ENCODE data around the gene IL1R2. TPM values are rescaled to one million over a fixed set of nuclear protein-coding genes. Genes with fewer than 3 reads are reported as not detected.

The IL1R2 gene
- total RNA-seq, 3 donors from 2014 or later, result 17.9 to 40.3 (median 39.8) TPM

DNA sequence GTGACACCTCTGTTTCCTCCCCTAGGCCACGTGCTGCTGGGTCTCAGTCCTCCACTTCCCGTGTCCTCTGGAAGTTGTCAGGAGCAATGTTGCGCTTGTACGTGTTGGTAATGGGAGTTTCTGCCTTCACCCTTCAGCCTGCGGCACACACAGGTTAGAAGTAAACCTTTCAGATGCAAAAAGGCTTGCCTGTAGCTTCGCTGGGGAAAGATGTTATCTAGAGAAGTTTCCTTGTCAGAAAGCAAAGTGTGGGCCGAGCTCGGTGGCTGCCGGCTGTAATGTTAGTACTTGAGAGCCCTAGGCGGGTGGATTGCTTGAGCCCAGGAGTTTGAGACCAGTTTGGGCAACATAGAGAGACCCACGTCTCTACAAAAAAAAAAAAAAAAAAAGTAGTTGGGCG, 16.7 kb downstream of the IL1R2 start:
- no peak for ATAC-seq
- H3K9me3 ChIP-seq, result no peaks in the 10 kb centered on the region
- intact Hi-C loops (cut with DNase I, micrococcal nuclease), result no loop called here
- no peaks in the 10 kb centered on the region for H3K4me1 ChIP-seq (ENCODE audit: low read depth)
- no peak for DNase-seq
- TF ChIP-seq, protein P1, sequence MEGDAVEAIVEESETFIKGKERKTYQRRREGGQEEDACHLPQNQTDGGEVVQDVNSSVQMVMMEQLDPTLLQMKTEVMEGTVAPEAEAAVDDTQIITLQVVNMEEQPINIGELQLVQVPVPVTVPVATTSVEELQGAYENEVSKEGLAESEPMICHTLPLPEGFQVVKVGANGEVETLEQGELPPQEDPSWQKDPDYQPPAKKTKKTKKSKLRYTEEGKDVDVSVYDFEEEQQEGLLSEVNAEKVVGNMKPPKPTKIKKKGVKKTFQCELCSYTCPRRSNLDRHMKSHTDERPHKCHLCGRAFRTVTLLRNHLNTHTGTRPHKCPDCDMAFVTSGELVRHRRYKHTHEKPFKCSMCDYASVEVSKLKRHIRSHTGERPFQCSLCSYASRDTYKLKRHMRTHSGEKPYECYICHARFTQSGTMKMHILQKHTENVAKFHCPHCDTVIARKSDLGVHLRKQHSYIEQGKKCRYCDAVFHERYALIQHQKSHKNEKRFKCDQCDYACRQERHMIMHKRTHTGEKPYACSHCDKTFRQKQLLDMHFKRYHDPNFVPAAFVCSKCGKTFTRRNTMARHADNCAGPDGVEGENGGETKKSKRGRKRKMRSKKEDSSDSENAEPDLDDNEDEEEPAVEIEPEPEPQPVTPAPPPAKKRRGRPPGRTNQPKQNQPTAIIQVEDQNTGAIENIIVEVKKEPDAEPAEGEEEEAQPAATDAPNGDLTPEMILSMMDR (IDR thresholded peaks at IDR 0.05), result no peak
- no peaks in the 10 kb centered on the region for H3K36me3 ChIP-seq (ENCODE audit: low read depth)
- no peak overlapping the region for H3K4me3 ChIP-seq

DNA sequence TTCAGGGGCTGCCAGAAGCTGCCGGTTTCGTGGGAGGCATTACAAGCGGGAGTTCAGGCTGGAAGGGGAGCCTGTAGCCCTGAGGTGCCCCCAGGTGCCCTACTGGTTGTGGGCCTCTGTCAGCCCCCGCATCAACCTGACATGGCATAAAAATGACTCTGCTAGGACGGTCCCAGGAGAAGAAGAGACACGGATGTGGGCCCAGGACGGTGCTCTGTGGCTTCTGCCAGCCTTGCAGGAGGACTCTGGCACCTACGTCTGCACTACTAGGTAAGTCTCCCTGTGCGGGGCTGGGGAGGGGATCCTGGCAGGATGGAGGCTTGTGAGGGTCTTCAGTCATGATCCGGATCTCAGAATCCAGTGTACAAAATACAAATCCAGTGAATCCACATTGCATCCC, 17.8 kb downstream of the IL1R2 start:
- DNase-seq, result no peak
- H3K4me3 ChIP-seq, result no peak overlapping the region
- H3K9me3 ChIP-seq, result no peaks in the 10 kb centered on the region
- ATAC-seq, result no peak
- TF ChIP-seq, protein P1 (IDR thresholded peaks at IDR 0.05), result no peak
- intact Hi-C loops (cut with DNase I, micrococcal nuclease), result no loop called here
- no peaks in the 10 kb centered on the region for H3K4me1 ChIP-seq (ENCODE audit: low read depth)
- H3K36me3 ChIP-seq (ENCODE audit: low read depth), result no peaks in the 10 kb centered on the region

DNA sequence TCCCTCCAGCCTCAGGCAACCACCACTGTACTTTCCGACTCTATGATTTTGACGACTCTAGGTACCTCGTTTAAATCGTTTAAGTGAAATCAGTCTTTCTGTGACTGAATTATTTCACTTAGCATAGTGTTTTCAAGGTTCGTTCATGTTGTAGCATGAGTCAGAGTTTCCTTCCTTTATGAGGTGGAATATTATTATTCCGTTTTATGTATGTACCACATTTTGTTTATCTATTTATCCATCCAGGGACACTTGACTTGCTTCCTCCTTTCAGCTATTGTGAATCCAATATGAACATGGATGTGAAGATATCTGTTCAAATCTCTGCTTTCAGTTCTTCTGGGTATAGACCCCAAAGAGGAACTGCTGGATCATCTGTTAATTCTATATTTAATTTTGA, 19.1 kb downstream of the IL1R2 start:
- H3K9me3 ChIP-seq, result no peaks in the 10 kb centered on the region
- no peaks in the 10 kb centered on the region for H3K36me3 ChIP-seq (ENCODE audit: low read depth)
- TF ChIP-seq, protein P1 (IDR thresholded peaks at IDR 0.05), result no peak
- no peak overlapping the region for H3K4me3 ChIP-seq
- ATAC-seq, result no peak
- H3K4me1 ChIP-seq (ENCODE audit: low read depth), result no peaks in the 10 kb centered on the region
- DNase-seq, result no peak
- intact Hi-C loops (cut with DNase I, micrococcal nuclease), result loop anchor here in 1 of 2 donors (10.0 kb wide), 1 partner anchor 126 kb away; no protein-coding TSS in a partner anchor

DNA sequence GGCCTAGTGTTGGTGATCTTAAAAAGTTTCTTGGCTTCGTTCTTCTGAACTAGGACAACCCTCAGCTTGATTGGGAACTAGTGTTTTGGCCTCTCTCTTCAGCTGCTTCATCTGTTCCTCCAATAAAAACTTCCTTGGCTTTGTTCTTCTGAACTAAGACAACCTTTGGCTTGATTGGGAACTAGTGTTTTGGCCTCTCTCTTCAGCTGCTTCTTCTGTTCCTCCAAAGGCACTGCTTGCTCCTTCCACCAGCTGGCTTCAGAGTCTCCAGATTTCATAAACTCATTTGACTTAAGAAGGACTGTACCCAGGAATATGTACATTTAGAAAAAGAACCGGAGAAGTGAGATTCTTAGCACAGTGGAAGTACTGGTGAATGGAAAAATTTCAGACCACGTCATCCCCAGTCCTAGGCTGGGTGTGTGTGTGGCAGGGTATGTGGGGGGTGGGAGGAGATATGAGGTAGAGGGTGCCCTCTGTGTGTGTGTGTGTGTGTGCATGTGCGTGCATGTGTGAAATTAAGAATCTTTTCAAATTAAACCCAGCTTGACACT, 20.4 kb downstream of the IL1R2 start:
- no peaks in the 10 kb centered on the region for H3K36me3 ChIP-seq (ENCODE audit: low read depth)
- H3K9me3 ChIP-seq, result no peaks in the 10 kb centered on the region
- H3K4me3 ChIP-seq, result no peak overlapping the region
- no peaks in the 10 kb centered on the region for H3K4me1 ChIP-seq (ENCODE audit: low read depth)
- no peak for ATAC-seq
- intact Hi-C loops (cut with DNase I, micrococcal nuclease), result loop anchor here in 1 of 2 donors (10.0 kb wide), 1 partner anchor 127 kb away; no protein-coding TSS in a partner anchor
- no peak for DNase-seq
- TF ChIP-seq, protein P1 (IDR thresholded peaks at IDR 0.05), result no peak

DNA sequence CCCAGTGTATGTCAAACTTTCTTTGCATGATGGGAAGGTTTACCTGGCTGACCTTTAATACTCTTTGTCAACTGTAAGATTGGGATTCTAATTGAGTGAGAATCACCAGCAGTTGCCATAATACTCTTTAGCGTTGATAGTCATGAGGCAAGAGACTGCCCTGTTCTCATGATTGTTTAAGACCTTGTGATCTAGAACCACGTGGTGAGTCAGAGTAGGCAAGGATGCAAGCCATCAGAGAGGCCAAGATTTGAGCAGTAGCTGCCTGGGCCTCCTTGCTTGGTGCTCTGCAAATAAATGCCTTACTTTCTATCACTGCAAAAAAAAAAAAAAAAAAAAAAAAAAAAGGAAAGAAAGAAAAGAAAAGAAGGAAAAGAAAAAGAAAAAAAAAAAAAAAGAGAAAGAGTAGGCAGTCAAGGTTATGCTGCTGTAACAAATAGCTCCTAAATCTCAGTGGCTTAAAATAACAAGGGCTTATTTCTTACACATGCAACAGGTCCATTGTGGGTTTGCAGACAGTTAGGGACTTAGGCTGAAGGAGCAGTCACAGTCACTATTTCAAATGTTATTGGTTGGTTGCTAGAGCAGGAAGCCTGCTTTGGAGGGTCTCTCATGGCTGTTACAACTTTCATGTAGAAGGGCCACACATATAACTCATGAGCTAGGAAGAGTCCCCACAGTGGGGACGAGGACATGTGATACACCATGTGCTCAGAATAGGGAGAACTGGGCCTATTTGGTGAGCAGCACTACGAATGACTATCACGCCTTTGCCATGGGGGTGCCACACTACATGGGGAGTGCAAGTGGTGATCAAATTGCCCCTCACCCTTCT, 21.7 kb downstream of the IL1R2 start:
- H3K4me3 ChIP-seq, result no peak overlapping the region
- intact Hi-C loops (cut with DNase I, micrococcal nuclease), result loop anchor here in 1 of 2 donors (10.0 kb wide), 1 partner anchor 129 kb away; no protein-coding TSS in a partner anchor
- H3K9me3 ChIP-seq, result no peaks in the 10 kb centered on the region
- TF ChIP-seq, protein P1 (IDR thresholded peaks at IDR 0.05), result no peak
- no peaks in the 10 kb centered on the region for H3K4me1 ChIP-seq (ENCODE audit: low read depth)
- no peak for DNase-seq
- no peaks in the 10 kb centered on the region for H3K36me3 ChIP-seq (ENCODE audit: low read depth)
- no peak for ATAC-seq

Measured in mucosa of descending colon (tissue), 3 donors.